HG02943 (cell line): ENCODE measurements around the gene SMG7.
"Not testable (repeated sequence)": the region's sequence is repeated elsewhere in the genome, so short reads cannot be mapped to it uniquely, and the experiment has no call there.

ENCODE experiments used
- ATAC-seq: cut with Tn5 transposase; IDR thresholded peaks from one replicate; pipeline ENCODE4 v1.9.1; 2021; ENCODE audit warnings: mild to moderate bottlenecking, low read depth, moderate library complexity; ENCODE audit not compliant: unreplicated experiment

SMG7 gene

GRCh38 chr1:183472488-183473216 lies at the start of gene SMG7:
Gene SMG7, plus strand, starts transcription at chr1:183472499. Its CDS starts 122 bp downstream, at chr1:183472621.
- peak; percentile 12 for ATAC-seq

GRCh38 chr1:183423541-183423940 lies 48.8 kb upstream of the SMG7 start:
- ATAC-seq, result no peak

GRCh38 chr1:183424691-183425090 lies 47.6 kb upstream of the SMG7 start:
- no peak for ATAC-seq

GRCh38 chr1:183427591-183427990 lies 44.7 kb upstream of the SMG7 start:
- not testable (repeated sequence) for ATAC-seq

GRCh38 chr1:183431840-183432547 lies 40.3 kb upstream of the SMG7 start:
- no peak for ATAC-seq

GRCh38 chr1:183432548-183432875 lies 39.8 kb upstream of the SMG7 start:
- no peak for ATAC-seq

GRCh38 chr1:183433703-183434102 lies 38.6 kb upstream of the SMG7 start:
- no peak for ATAC-seq

- ATAC-seq, result no peak
These were observed 36.8 kb upstream of the SMG7 start for GRCh38 chr1:183435497-183435896.

- no peak for ATAC-seq
These were observed 34.2 kb upstream of the SMG7 start for GRCh38 chr1:183438060-183438459.

- no peak for ATAC-seq
These were observed 29.3 kb upstream of the SMG7 start for GRCh38 chr1:183443011-183443410.

GRCh38 chr1:183443466-183443865 lies 28.8 kb upstream of the SMG7 start:
- no peak for ATAC-seq

GRCh38 chr1:183444243-183444642 lies 28.1 kb upstream of the SMG7 start:
- ATAC-seq, result no peak

- ATAC-seq, result no peak
These were observed 23.0 kb upstream of the SMG7 start for GRCh38 chr1:183449223-183449770.

GRCh38 chr1:183450093-183450492 lies 22.2 kb upstream of the SMG7 start:
- no peak for ATAC-seq

GRCh38 chr1:183454377-183454776 lies 17.9 kb upstream of the SMG7 start:
- ATAC-seq, result no peak

GRCh38 chr1:183456826-183457225 lies 15.5 kb upstream of the SMG7 start:
- ATAC-seq, result no peak

GRCh38 chr1:183457449-183457848 lies 14.8 kb upstream of the SMG7 start:
- ATAC-seq, result no peak

- no peak for ATAC-seq
These were observed 11.7 kb upstream of the SMG7 start for GRCh38 chr1:183460596-183460995.

- ATAC-seq, result no peak
These were observed 10.9 kb upstream of the SMG7 start for GRCh38 chr1:183461350-183461749.

- ATAC-seq, result no peak
These were observed 8.7 kb upstream of the SMG7 start for GRCh38 chr1:183463566-183463965.

- ATAC-seq, result no peak
These were observed 5.5 kb upstream of the SMG7 start for GRCh38 chr1:183466781-183467180.

- no peak for ATAC-seq
These were observed 4.6 kb upstream of the SMG7 start for GRCh38 chr1:183467687-183468086.
